DMS114 treated with DMSO at 0.1 percent for 48 hours (cell line): Measurements from ENCODE around the gene CKM.
"Not testable (repeated sequence)": the region's sequence is repeated elsewhere in the genome, so short reads cannot be mapped to it uniquely, and the experiment has no call there.

Experiments used
- DNase-seq: peaks from one replicate; lab custom pipeline; 2025; ENCODE audit not compliant: unreplicated experiment; lab: John Stamatoyannopoulos, UW

CKM gene

GRCh38 chr19:45349430-45349941 is 26.8 kb upstream of the CKM start:
- DNase-seq = no peak

- no peak for DNase-seq
These were observed 26.4 kb upstream of the CKM start for GRCh38 chr19:45349126-45349415.

DNA sequence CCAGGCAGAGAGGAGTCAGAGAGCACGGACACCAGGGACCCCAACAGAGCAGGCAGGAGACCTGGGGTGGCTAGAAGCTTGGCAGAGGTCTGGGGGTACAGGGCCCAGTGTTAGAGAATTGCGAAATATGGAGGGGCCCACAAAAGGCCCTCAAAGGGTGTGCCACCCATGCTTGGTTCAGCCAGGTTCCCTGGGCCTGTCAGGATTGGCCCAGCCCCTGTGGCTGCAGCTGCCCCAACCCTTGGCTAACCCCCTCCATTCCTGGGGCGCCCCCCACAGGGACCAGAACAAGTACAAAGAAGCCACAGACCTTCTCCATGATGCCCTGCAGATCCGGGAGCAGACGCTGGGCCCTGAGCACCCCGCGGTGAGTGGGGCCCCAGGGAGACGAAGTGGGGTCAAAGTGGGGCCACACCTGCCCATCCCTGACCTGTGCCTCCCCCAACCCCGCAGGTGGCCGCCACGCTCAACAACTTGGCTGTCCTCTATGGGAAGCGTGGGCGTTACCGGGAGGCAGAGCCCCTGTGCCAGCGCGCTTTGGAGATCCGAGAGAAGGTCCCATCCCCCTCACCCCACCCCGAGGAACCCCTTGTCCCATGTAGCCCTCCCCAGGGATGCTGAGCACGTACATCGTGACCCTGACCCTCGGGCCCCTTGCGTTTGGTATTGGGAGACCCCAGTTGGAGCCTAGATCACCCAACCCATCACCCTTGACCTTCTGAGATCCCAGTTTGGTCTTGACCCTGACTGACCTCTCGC is 25.9 kb upstream of the CKM start:
- DNase-seq = no peak

- no peak for DNase-seq
These were observed 25.1 kb upstream of the CKM start for GRCh38 chr19:45347570-45348366.

- DNase-seq = no peak
These were observed 23.8 kb upstream of the CKM start for GRCh38 chr19:45346449-45346848.

- no peak for DNase-seq
These were observed 22.8 kb upstream of the CKM start for GRCh38 chr19:45345506-45345860.

DNA sequence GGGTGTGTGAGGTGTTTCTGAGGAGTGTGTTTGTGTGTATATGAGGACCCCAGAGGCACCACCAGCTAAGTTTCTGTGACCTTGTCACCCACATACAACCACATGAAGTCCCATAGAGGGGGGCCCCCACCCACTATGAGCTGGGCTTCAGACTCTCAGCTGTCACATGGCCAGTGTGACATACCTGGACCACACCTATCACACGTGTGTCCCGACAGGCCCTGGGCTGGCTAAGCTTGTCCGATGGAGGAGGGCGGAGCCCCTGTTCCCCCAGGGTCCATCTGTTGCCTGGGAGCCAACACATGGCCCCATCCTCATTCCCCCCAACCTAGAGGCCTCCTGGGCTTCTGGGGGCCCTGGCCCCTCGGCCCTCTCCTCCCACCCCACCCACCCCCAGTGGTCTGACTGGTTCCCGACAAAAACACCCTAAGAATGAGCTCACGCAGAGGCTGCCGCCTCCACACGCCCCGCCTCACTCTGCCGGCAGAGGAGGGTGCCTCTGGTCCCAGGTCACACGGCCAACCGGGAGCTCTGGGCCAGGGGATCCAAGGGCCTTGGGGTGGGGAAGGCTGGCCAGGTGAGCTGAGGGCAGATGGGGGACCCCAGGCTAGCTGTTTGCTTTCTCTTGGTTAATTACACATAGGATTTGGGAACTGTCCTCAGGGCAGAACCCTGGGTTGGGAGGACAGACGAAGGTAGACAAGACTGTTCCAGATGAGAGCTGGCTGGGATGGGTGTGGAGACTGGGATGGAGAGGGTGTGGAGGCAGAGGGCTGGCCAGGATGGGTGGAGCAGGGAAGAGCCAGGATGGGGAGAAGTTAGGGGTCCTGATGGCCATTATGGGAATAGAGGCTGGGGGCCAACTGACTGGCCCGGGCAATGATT is 22.2 kb upstream of the CKM start:
- no peak for DNase-seq

DNA sequence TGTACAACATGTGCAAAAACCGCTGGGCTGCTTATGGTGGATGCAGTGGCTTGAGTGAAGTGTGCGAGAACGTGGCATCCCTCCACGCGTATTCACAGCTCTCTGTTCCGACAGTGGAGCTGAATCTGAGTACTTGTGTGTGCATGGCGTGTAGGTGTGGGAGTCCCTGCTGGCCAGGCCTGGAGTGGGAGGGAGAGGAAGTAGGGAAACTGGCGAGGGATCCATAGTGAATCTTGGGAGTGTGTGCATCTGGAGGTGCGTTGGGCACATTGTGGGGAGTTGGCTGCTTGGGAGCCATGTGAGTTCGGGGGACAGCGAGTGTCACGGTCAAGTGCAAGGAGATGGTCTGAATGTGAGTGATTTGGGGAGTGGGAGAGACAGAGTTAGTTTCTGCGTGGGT is 20.2 kb upstream of the CKM start:
- no peak for DNase-seq

DNA sequence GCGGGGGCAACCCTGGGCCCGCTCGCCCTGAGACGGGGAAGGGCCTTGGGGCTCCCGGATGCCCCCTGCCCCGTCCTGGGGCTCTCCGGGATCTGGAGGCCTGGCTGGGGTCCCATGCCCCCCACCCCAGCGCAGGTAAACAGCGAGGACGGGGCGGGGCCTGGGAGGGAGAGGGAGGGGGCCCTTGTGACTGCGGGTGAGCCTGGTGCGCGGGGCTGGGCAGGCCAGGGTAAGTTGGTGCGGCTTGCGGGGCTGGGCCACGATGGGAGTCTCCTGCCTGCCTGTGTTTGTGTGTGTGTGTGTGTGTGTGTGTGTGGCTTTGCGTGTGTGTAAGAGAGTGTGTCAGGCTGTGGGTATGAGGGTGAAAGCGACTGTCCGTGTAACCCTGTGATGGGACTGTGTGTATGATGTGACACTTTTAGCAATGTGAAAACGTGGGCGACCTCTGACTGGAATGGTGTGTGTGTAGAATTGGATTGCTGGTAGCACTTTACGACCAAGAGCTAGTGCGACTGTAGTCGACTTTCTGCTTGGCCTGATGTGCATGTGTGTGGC is 18.3 kb upstream of the CKM start:
- DNase-seq = no peak

DNA sequence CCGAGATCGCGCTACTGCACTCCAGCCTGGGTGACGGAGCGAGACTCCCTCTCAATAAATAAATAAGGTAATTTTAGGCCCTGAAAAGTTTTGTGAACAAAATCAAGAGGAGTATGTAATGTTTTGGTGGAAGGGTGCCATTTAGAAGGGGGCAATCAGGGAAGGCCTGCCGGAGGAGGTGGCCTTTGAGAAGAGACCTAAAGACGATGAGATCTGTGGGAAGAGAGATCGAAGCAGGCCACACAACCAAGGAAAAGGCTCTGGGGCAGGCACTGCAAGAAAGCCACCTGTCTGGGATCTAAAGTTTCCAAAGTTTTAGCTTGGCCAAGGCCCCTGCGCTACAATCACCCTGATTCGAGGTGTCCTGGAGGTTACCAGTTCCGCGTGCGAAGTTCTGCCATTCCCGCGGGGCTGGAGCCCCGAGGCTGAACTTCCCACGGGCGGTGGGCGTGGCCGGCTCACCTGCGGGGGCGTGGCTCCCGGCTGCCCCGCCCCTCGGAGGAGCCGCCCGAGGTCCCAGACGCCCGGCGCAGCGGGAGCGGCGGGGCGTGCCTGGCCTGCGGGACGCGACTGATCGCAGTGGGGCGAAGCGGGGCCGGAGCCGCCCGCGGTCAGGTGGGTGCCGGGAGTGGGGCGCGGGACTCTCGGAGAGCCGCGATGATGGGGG is 17.7 kb upstream of the CKM start, which contains the start of gene KLC3:
TSS of gene KLC3 (plus strand) at position 519 of the 667 bp plus-strand sequence. CDS start 4,792 bp downstream, outside the sequence.
- no peak for DNase-seq

GRCh38 chr19:45339629-45340028 is 17.0 kb upstream of the CKM start:
- DNase-seq = no peak

GRCh38 chr19:45336696-45337251 is 14.1 kb upstream of the CKM start:
- no peak for DNase-seq

DNA sequence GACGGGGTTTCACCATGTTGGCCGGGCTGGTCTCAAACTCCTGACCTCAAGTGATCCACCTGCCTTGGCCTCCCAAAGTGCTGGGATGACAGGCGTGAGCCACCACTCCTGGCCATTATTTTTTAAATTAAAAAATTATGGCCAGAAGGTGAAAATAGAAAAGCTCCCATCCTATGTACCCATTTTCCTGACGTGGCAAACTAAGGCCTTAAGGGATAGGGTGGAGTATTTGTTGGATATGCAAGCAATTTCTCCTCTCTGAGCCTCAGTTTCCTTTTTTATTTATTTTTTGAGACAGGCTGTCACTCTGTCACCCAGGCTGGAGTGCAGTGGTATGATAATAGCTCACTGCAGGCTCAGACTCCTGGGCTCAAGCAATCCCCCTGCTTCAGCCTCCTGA is 12.2 kb upstream of the CKM start:
- not testable (repeated sequence) for DNase-seq

- DNase-seq = no peak
These were observed 11.1 kb upstream of the CKM start for GRCh38 chr19:45333609-45334303.

- no peak for DNase-seq
These were observed 8.7 kb upstream of the CKM start for GRCh38 chr19:45331411-45331810.

DNA sequence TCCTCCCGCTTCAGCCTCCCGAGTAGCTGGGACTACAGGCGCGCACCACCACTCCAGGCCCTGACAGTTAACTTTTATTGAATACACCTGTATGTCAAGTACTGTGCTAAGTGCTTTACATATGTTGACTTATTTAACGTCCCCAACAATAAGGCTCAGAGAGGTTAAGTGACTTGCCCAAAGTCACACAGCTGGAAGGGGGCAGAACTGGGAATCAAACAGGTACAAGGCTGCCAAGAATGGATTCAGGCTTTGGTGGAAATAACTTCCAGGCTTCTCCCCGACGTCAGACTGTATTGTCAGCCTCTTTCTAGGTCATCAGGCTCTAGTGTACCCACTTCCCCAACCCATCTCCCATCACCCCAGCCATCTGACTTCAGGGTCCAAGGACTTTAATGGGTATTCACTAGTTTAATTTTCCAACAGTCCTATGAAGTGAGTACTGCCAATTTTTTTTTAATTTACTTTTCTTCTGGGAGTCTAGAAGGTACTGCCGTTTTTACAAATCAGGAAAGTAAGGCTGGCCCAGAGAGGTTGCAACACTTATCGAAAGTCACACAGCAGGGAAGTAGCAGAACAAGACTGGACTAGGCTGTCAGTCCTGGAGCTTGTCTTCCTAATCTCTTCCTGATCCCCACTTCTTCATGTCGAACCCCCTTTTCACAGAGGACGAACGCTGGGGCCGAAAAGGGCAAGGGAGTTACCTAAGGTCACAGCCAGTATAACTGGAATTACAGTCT is 4.9 kb upstream of the CKM start:
- no peak for DNase-seq

DNA sequence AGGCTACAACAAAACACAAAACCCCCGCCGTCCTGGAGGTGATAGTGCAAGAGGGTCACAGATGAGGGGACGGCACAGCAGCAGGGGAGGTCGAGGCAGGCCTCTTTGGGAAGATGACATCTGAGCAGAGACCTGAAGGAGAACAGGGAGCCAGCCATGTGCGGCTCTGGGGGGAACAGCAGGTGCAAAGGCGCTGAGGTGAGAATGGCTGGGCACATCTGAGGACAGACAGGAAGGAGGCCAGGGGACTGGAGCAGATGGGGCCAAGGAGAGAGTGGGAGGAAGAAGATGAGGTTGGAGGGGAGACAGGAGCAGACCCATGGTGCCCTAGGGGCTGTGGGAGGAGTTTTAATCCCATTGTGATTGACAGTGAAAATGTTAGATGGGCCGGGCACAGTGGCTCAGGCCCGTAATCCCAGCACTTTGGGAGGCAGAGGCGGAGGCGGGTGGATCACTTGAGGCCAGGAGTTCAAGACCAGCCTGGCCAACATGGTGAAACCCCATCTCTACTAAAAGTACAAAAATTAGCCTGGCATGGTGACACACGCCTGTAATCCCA is 1.8 kb upstream of the CKM start:
- no peak for DNase-seq

- no peak for DNase-seq
These were observed 1.0 kb upstream of the CKM start for GRCh38 chr19:45323671-45324081.

DNA sequence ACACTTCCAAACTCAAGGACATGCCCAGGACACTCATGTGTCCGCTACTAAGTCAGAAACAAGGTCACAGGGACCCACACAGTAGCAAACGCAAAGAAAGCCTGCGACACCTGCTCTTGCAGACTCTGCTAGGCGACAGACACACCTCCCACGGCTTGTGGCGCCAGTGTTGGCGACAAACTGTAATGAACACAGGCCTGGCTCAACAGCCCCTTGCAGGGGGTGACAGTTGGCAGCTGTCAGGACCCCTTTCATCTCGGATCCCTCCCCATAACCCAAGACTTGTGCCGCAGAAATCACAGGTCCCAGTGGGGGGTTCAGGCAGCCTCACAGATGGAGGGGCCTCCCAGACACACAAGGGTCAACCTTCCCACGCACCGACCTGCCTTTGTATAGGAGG is 364 bp downstream of the CKM start:
- DNase-seq = no peak
